GM21390 (cell line): ENCODE results near the gene YIPF4.
"Not testable (repeated sequence)": the region's sequence is repeated elsewhere in the genome, so short reads cannot be mapped to it uniquely, and the experiment has no call there.

Experiments
- ATAC-seq: cut with Tn5 transposase; IDR thresholded peaks from one replicate; pipeline ENCODE4 v1.9.1; 2021; ENCODE audit not compliant: unreplicated experiment

The YIPF4 gene

GRCh38 chr2:32365679-32366078, 88.0 kb downstream of the YIPF4 start:
- ATAC-seq, result not testable (repeated sequence)
